ENCODE measurements around the gene SECTM1.

SECTM1 gene

DNA sequence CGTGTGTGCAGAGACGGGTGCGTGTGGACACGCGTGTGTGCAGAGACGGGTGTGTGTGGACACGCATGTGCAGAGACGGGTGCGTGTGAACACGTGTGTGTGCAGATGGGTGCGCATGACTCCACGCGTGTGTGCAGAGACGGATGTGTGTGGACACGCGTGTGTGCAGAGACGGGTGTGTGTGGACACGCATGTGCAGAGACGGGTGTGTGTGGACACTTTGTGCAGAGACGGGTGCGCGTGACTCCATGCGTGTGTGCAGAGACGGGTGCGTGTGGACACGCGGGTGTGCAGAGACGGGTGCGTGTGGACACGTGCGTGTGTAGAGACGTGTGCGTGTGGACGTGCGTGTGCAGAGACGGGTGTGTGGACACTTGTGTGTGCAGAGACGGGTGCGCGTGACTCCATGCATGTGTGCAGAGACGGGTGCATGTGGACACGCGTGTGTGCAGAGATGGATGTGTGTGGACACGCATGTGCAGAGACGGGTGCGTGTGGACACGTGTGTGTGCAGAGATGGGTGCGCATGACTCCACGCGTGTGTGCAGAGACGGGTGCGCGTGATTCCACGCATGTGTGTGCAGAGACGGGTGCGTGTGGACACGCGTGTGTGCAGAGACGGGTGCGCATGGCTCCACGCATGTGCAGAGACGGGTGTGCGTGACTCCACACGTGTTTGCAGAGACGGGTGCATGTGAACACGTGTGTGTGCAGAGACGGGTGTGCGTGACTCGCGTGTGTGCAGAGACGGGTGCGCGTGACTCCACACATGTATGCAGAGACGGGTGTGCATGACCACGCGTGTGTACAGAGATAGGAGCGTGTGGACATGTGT lies 14.6 kb downstream of the SECTM1 start:
- no peak for ATAC-seq
- TF ChIP-seq, protein P1, sequence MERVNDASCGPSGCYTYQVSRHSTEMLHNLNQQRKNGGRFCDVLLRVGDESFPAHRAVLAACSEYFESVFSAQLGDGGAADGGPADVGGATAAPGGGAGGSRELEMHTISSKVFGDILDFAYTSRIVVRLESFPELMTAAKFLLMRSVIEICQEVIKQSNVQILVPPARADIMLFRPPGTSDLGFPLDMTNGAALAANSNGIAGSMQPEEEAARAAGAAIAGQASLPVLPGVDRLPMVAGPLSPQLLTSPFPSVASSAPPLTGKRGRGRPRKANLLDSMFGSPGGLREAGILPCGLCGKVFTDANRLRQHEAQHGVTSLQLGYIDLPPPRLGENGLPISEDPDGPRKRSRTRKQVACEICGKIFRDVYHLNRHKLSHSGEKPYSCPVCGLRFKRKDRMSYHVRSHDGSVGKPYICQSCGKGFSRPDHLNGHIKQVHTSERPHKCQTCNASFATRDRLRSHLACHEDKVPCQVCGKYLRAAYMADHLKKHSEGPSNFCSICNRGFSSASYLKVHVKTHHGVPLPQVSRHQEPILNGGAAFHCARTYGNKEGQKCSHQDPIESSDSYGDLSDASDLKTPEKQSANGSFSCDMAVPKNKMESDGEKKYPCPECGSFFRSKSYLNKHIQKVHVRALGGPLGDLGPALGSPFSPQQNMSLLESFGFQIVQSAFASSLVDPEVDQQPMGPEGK (CRISPR knock-in tag; IDR thresholded peaks at IDR 0.05; ENCODE audit: borderline replicate concordance) = no peak

DNA sequence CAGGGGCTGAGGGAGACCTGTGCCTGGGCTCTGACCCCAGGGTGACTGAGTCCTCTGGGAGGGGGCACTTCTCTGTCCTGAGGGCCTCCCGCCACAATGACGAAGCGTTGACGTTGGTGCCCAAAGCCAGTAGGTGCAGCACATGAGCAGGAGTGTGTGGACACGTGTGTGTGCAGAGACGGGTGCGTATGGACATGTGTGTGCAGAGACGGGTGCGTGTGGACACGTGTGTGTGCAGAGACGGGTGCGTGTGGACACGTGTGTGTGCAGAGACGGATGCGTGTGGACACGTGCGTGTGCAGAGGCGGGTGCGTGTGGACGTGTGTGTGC lies 15.4 kb downstream of the SECTM1 start:
- TF ChIP-seq BACH2 (CRISPR knock-in tag; IDR thresholded peaks at IDR 0.05; ENCODE audit: borderline replicate concordance) = no peak
- TF ChIP-seq ISL1 (CRISPR knock-in tag; IDR thresholded peaks at IDR 0.05) = no peak
- no peak for TF ChIP-seq RARB (CRISPR knock-in tag; IDR thresholded peaks at IDR 0.05)

DNA sequence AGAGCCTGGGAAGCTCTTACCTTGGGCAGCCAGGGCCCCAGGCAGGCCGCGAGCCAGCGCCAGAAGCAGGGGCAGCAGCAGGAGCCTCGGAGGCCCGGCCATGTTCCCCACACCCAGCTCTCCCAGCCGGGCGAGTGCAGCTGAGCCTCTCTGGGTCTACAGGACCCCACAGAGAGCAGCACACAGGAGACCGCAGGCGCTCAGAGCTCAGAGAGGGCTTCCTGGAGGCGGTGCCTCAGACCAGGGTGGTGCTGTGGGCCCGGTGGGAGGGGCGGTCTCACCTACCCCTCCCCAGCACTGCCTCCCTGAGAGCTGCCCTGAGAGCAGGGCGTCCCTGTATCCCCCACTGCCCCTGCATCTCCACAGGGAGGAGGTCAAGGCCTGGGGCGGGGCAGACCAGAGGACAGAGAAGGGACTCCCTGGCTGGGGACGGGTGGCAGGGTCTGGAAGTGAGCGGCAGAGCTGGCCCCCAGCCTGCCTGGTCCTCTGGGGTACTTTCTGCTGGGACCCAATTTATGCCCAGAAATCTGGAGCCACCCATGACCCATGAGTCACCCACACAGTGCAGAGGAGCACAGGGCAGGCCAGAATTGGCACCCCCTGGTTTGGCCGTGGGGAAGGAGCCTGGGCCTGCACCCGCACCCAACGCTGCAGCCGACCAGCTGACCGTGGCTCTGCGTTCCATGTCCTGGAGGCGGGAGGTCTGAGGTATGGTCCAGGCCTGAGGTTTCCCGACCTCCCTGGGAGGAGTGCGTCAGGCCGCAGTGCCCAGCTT lies 16.0 kb downstream of the SECTM1 start, which contains the start of gene CD7:
Gene CD7 (minus strand): TSS at position 215 of the 775 bp plus-strand sequence. CDS start 113 bp downstream, at position 102.
- no peak for TF ChIP-seq SNAI2 (CRISPR knock-in tag; IDR thresholded peaks at IDR 0.05)
- no peak for TF ChIP-seq TCF4 (CRISPR knock-in tag; IDR thresholded peaks at IDR 0.05; ENCODE audit: borderline replicate concordance)
- TF ChIP-seq GLIS3 (CRISPR knock-in tag; IDR thresholded peaks at IDR 0.05) = no peak
- TF ChIP-seq, protein P2, sequence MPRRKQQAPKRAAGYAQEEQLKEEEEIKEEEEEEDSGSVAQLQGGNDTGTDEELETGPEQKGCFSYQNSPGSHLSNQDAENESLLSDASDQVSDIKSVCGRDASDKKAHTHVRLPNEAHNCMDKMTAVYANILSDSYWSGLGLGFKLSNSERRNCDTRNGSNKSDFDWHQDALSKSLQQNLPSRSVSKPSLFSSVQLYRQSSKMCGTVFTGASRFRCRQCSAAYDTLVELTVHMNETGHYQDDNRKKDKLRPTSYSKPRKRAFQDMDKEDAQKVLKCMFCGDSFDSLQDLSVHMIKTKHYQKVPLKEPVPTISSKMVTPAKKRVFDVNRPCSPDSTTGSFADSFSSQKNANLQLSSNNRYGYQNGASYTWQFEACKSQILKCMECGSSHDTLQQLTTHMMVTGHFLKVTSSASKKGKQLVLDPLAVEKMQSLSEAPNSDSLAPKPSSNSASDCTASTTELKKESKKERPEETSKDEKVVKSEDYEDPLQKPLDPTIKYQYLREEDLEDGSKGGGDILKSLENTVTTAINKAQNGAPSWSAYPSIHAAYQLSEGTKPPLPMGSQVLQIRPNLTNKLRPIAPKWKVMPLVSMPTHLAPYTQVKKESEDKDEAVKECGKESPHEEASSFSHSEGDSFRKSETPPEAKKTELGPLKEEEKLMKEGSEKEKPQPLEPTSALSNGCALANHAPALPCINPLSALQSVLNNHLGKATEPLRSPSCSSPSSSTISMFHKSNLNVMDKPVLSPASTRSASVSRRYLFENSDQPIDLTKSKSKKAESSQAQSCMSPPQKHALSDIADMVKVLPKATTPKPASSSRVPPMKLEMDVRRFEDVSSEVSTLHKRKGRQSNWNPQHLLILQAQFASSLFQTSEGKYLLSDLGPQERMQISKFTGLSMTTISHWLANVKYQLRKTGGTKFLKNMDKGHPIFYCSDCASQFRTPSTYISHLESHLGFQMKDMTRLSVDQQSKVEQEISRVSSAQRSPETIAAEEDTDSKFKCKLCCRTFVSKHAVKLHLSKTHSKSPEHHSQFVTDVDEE (CRISPR knock-in tag; IDR thresholded peaks at IDR 0.05) = no peak
- TF ChIP-seq PPARA (CRISPR knock-in tag; IDR thresholded peaks at IDR 0.05; ENCODE audit: borderline replicate concordance) = no peak
- TF ChIP-seq, protein P3, sequence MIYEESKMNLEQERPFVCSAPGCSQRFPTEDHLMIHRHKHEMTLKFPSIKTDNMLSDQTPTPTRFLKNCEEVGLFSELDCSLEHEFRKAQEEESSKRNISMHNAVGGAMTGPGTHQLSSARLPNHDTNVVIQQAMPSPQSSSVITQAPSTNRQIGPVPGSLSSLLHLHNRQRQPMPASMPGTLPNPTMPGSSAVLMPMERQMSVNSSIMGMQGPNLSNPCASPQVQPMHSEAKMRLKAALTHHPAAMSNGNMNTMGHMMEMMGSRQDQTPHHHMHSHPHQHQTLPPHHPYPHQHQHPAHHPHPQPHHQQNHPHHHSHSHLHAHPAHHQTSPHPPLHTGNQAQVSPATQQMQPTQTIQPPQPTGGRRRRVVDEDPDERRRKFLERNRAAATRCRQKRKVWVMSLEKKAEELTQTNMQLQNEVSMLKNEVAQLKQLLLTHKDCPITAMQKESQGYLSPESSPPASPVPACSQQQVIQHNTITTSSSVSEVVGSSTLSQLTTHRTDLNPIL (CRISPR knock-in tag; IDR thresholded peaks at IDR 0.05; ENCODE audit: low read depth) = no peak
- no peak for TF ChIP-seq BACH2 (CRISPR knock-in tag; IDR thresholded peaks at IDR 0.05; ENCODE audit: borderline replicate concordance)
- no peak for TF ChIP-seq ISL1 (CRISPR knock-in tag; IDR thresholded peaks at IDR 0.05)
- no peak for TF ChIP-seq ZNF565 (CRISPR knock-in tag; conservative IDR thresholded peaks at IDR 0.05; ENCODE audit: low read depth)
- TF ChIP-seq OSR1 (CRISPR knock-in tag; IDR thresholded peaks at IDR 0.05) = no peak
- TF ChIP-seq, protein P1 (CRISPR knock-in tag; IDR thresholded peaks at IDR 0.05; ENCODE audit: borderline replicate concordance) = no peak
- no peak for TF ChIP-seq ZNF8 (CRISPR knock-in tag; IDR thresholded peaks at IDR 0.05)
- no peak for TF ChIP-seq CSDC2 (CRISPR knock-in tag; IDR thresholded peaks at IDR 0.05)
- no peak for TF ChIP-seq ESRRG (CRISPR knock-in tag; IDR thresholded peaks at IDR 0.05)
- TF ChIP-seq, protein P4, sequence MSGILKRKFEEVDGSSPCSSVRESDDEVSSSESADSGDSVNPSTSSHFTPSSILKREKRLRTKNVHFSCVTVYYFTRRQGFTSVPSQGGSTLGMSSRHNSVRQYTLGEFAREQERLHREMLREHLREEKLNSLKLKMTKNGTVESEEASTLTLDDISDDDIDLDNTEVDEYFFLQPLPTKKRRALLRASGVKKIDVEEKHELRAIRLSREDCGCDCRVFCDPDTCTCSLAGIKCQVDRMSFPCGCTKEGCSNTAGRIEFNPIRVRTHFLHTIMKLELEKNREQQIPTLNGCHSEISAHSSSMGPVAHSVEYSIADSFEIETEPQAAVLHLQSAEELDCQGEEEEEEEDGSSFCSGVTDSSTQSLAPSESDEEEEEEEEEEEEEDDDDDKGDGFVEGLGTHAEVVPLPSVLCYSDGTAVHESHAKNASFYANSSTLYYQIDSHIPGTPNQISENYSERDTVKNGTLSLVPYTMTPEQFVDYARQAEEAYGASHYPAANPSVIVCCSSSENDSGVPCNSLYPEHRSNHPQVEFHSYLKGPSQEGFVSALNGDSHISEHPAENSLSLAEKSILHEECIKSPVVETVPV (CRISPR knock-in tag; IDR thresholded peaks at IDR 0.05) = no peak
- TF ChIP-seq ARNTL (CRISPR knock-in tag; IDR thresholded peaks at IDR 0.05; ENCODE audit: borderline replicate concordance, low read depth) = no peak
- no peak for TF ChIP-seq ZFP3 (CRISPR knock-in tag; IDR thresholded peaks at IDR 0.05)
- no peak for ATAC-seq

More for the DNA sequence above, 15.4 kb downstream of the SECTM1 start:
- ATAC-seq = no peak
